T-cell (primary cell): ENCODE data around the gene BARX2. TPM values are rescaled to one million over a fixed set of nuclear protein-coding genes. Genes with fewer than 3 reads are reported as not detected.
A peak's percentile ranks its signal among the peaks of the same experiment; 100 is the strongest.
"Not testable (repeated sequence)": the region's sequence is repeated elsewhere in the genome, so short reads cannot be mapped to it uniquely, and the experiment has no call there.

Source experiments
- ATAC-seq, 4 experiments: fragments of 200-7000 bp in 3 of 4; fragments of 150-1000 bp in 1 of 4; cut with Tn5 transposase; replicated peaks in 1 of 4; 1 replicate in 3 of 4; 2 replicates in 1 of 4; pipeline ENCODE4 v1.10.0; 2021; ENCODE audit warnings: moderate library complexity in 3 of 4, mild to moderate bottlenecking in 2 of 4, moderate number of reproducible peaks in 1 of 4
- CTCF ChIA-PET, 2 donors: fragments of 300-600 bp; sonication (Branson Sonifier 250); formaldehyde crosslinking; loops; one replicate each; lab custom pipeline; 2022; ENCODE audit warnings: antibody characterized with exemption in 2 of 2; lab: Charles Lee
- POLR2A ChIA-PET, 2 donors: fragments of 300-600 bp; sonication (Branson Sonifier 250); formaldehyde crosslinking; loops; one replicate each; lab custom pipeline; 2022; ENCODE audit warnings: antibody characterized with exemption in 2 of 2; lab: Charles Lee
- DNase-seq, 35 experiments: peaks; one replicate each; pipeline versions ENCODE4 v3.0.0 to v3.0.0-alpha.2; 2013 to 2023
- H3K27ac ChIP-seq: one replicate; pipeline ENCODE4 v1.5.1; 2013; ENCODE audit warnings: low read length
- H3K27me3 ChIP-seq, 2 experiments: replicated peaks in 1 of 2; 1 replicate in 1 of 2; 2 replicates in 1 of 2; pipeline versions ENCODE4 v1.6.1 to v1.7.0; 2013; ENCODE audit warnings: low read length in 1 of 2, mixed read lengths in 1 of 2; ENCODE audit not compliant: control insufficient read depth in 2 of 2, insufficient read depth in 2 of 2; ENCODE audit errors: extremely low read depth in 1 of 2
- H3K36me3 ChIP-seq, 2 donors: 1 replicate in 1 of 2; 2 replicates in 1 of 2; pipeline versions ENCODE4 v1.6.1 to v1.7.0; 2013; ENCODE audit warnings: low read length in 1 of 2; ENCODE audit not compliant: control insufficient read depth in 2 of 2, insufficient read depth in 1 of 2; ENCODE audit errors: extremely low read depth in 1 of 2
- H3K4me1 ChIP-seq, 2 experiments: 1 replicate in 1 of 2; 2 replicates in 1 of 2; pipeline versions ENCODE4 v1.6.1 to v1.7.0; 2013; ENCODE audit warnings: low read length in 2 of 2, mixed read lengths in 1 of 2; ENCODE audit not compliant: insufficient read depth in 2 of 2, control insufficient read depth in 1 of 2; ENCODE audit errors: extremely low read depth in 1 of 2
- H3K4me3 ChIP-seq, 2 donors: 1 replicate in 1 of 2; 2 replicates in 1 of 2; pipeline versions ENCODE4 v1.5.1 to v1.7.0; 2013; ENCODE audit warnings: mild to moderate bottlenecking in 2 of 2, low read length in 1 of 2, moderate library complexity in 1 of 2; ENCODE audit not compliant: control insufficient read depth in 1 of 2; ENCODE audit errors: extremely low read depth in 1 of 2
- H3K9me3 ChIP-seq: 2 replicates; pipeline ENCODE4 v1.7.0; 2013
- H3K27ac Mint-ChIP-seq, 2 donors: one replicate each; pipeline ENCODE4 v1.8.0; 2020 to 2021; ENCODE audit warnings: mild to moderate bottlenecking in 2 of 2, mixed read lengths in 2 of 2
- H3K27me3 Mint-ChIP-seq, 2 donors: one replicate each; pipeline ENCODE4 v1.8.0; 2021 to 2022; ENCODE audit warnings: mixed read lengths in 2 of 2
- H3K36me3 Mint-ChIP-seq: one replicate; pipeline ENCODE4 v1.8.0; 2021; ENCODE audit warnings: mixed read lengths
- H3K4me1 Mint-ChIP-seq, 3 donors: one replicate each; pipeline ENCODE4 v1.8.0; 2020 to 2022; ENCODE audit warnings: mixed read lengths in 3 of 3, mild to moderate bottlenecking in 1 of 3
- H3K4me3 Mint-ChIP-seq, 3 donors: one replicate each; pipeline ENCODE4 v1.8.0; 2020 to 2022; ENCODE audit warnings: mild to moderate bottlenecking in 3 of 3, mixed read lengths in 3 of 3, moderate library complexity in 3 of 3
- H3K9me3 Mint-ChIP-seq, 3 donors: one replicate each; pipeline ENCODE4 v1.8.0; 2020 to 2022; ENCODE audit warnings: mixed read lengths in 3 of 3
- WGBS: methylation state at CpG from one replicate; pipeline ENCODE4 v1.1.5; 2013; ENCODE audit warnings: missing lambda C conversion rate; ENCODE audit not compliant: insufficient coverage; 5-methylcytosine and 5-hydroxymethylcytosine counted together
- total RNA-seq, 35 experiments: library from RNA in 6 of 35; stranded (reverse) in 6 of 35; fragments of 120-200 nt in 1 of 35; gene quantifications; one replicate each; pipeline versions ENCODE4 v1.2.1 to v1.2.4 and lab custom pipeline; 2013 to 2026

The BARX2 gene, protein sequence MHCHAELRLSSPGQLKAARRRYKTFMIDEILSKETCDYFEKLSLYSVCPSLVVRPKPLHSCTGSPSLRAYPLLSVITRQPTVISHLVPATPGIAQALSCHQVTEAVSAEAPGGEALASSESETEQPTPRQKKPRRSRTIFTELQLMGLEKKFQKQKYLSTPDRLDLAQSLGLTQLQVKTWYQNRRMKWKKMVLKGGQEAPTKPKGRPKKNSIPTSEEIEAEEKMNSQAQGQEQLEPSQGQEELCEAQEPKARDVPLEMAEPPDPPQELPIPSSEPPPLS
- not detected for total RNA-seq
- not detected for total RNA-seq (2013)
- total RNA-seq (lab: John Stamatoyannopoulos, UW): 0 to 0.24 (median 0) reads per million in 29 experiments

DNA sequence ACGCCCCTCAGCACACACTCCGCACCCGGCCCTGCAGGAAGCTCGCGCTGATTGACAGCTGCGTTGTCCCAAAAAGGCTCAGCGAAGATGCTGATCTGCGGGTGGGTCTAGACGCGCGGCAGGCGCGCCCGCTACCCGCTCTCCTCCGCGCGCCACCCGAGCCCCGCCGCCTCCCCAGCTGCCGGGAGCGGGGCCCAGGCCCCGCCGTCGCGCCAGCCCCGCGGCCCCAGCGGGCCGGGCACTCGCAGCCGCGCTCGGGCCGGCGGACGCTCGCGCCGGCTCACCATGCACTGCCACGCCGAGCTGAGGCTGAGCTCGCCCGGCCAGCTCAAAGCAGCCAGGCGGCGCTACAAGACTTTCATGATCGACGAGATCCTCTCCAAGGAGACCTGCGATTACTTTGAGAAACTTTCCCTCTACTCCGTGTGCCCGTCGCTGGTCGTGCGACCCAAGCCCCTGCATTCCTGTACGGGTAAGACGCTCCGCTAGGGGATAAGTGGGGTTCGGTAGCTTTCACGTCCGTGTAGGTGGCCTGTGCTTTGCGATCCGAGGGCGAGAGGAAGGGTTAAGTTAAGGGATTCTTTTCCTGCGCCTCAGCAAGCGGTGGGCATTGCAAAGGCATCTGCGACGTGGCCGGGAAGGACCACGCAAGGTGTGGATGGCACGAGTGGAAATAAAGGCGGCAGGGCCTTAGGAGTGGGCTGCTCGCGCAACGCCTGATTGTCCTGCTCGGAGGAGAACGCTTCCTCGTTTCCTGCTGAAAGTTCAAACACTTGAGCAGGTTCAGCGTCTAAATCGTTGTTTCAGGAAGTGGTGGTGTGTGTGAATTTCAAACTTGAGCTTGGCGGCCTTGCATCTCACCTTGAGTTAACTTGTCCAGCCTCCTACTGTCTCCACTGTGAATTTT, at the start of gene BARX2:
BARX2 (plus strand) TSS at position 98 of the 907 bp plus-strand sequence; CDS start at position 286, 188 bp downstream.
- H3K36me3 Mint-ChIP-seq: no peaks in the 10 kb centered on the region
- Histone ChIP-seq H3K4me1 (peaks cover 5 to 28% of the 10 kb centered on the region in 2 experiments), H3K4me3 (peak within 1 kb of the TSS in 1 of 2 donors; percentile 80), H3K36me3 (no peaks in the 10 kb centered on the region), H3K27me3 (peaks cover 29 to 45% of the 10 kb centered on the region in 2 experiments), H3K27ac (no peak within 1 kb of the TSS), H3K9me3 (no peaks in the 10 kb centered on the region)
- peaks cover 61 to 72% of the 10 kb centered on the region in 2 donors for H3K27me3 Mint-ChIP-seq
- WGBS: 4% methylated on average over 66 of the region's 81 CpGs
- ATAC-seq (peak; percentile 24 to 58 (median 44)), DNase-seq (peak in 1 of 35 experiments; percentile 4)
- no peak within 1 kb of the TSS for H3K27ac Mint-ChIP-seq
- no peaks in the 10 kb centered on the region for H3K9me3 Mint-ChIP-seq
- POLR2A ChIA-PET: no interaction called here
- peak within 1 kb of the TSS; percentile 64 to 78 (median 66) for H3K4me3 Mint-ChIP-seq
- CTCF ChIA-PET: no interaction called here
- H3K4me1 Mint-ChIP-seq: peaks cover 29 to 32% (median 30%) of the 10 kb centered on the region in 3 donors

DNA sequence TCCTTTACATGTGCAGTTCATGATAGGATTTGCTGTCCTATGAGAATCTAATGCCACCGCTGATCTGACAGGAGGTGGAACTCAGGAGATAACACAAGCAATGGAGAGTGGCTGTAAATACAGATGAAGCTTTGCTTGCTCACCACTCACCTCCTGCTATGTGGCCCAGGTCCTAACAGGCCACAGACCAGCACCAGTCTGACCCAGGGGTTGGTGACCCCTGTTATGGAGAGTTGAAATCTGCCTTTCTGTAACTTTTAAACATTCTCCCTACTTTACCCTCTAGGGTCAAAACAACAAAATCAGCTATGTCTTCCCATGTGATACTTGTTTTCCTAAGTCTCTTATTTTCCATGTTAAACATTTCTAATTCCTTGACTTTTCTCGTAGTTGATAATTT, 48.7 kb upstream of the BARX2 start:
- peaks cover 4% of the 10 kb centered on the region in 2 donors for H3K27me3 Mint-ChIP-seq
- Histone ChIP-seq H3K27ac (no peak overlapping the region), H3K27me3 (no peaks in the 10 kb centered on the region), H3K4me1 (no peaks in the 10 kb centered on the region), H3K36me3 (no peaks in the 10 kb centered on the region), H3K9me3 (no peaks in the 10 kb centered on the region), H3K4me3 (no peak overlapping the region)
- no CpG with 5 or more reads among the region's 2 CpGs for WGBS
- ATAC-seq (no peak), DNase-seq (no peak)
- peaks cover 0 to 5% (median 3%) of the 10 kb centered on the region in 3 donors for H3K4me1 Mint-ChIP-seq
- H3K36me3 Mint-ChIP-seq: no peaks in the 10 kb centered on the region
- POLR2A ChIA-PET: no interaction called here
- H3K27ac Mint-ChIP-seq: no peak overlapping the region
- H3K9me3 Mint-ChIP-seq: no peaks in the 10 kb centered on the region
- CTCF ChIA-PET: no interaction called here
- H3K4me3 Mint-ChIP-seq: no peak overlapping the region

DNA sequence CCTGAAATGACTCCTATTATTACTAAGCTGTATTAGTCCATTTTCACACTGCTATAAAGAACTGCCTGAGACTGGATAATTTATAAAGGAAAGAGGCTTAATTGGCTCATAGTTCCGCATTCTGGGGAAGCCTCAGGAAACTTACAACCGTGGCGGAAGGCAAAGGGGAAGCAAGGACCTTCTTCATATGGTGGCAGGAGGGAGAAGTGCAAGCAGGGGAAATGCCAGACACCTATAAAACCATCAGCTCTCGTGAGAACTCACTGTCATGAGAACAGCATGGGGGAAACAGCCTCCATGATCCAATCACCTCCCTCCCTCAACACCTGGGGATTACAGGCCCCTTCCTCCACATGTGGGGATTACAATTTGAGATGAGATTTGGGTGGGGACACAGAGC, 47.9 kb upstream of the BARX2 start:
- DNase-seq: peak in 1 of 35 experiments; percentile 6
- H3K36me3 ChIP-seq, H3K9me3 Mint-ChIP-seq, H3K9me3 ChIP-seq, POLR2A ChIA-PET, H3K4me1 Mint-ChIP-seq, H3K27ac Mint-ChIP-seq, H3K27me3 Mint-ChIP-seq, H3K4me3 Mint-ChIP-seq, H3K36me3 Mint-ChIP-seq, ATAC-seq, H3K27ac ChIP-seq, H3K27me3 ChIP-seq, H3K4me3 ChIP-seq, H3K4me1 ChIP-seq: not testable (repeated sequence)
- CTCF ChIA-PET: interaction anchor here in 1 of 2 donors (1.3 kb wide), 1 partner anchor 210 kb away, joined by 5 read pairs; no protein-coding TSS in a partner anchor
- WGBS: no CpG with 5 or more reads among the region's 4 CpGs

DNA sequence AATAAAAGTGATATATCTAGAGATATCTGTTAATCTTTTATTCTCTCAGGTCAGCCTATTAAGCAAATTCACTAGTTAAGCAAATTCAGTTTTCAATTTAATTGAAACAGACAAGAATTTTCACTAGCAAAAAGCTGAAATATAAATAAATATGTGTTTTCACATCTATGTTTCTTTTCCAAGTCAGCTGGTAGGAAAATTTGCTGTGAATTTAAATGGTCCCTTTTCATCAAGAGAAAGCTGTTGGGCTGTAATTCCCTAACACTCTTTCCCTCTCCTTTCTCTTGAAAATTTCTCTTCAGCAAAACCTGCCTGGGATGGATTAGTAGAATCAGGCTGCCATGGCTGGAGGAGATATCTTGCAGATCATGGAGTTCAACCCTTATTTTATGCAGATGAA, 46.9 kb upstream of the BARX2 start:
- Mint-ChIP-seq H3K4me3 (no peak overlapping the region), H3K4me1 (peaks cover 0 to 8% (median 6%) of the 10 kb centered on the region in 3 donors), H3K9me3 (no peaks in the 10 kb centered on the region), H3K27ac (no peak overlapping the region), H3K27me3 (peaks cover 4% of the 10 kb centered on the region in 2 donors), H3K36me3 (no peaks in the 10 kb centered on the region)
- ATAC-seq: no peak
- ChIA-PET CTCF (interaction anchor here in 1 of 2 donors (1.3 kb wide), 1 partner anchor 211 kb away, joined by 5 read pairs; no protein-coding TSS in a partner anchor), POLR2A (no interaction called here)
- H3K4me3 ChIP-seq: no peak overlapping the region
- H3K9me3 ChIP-seq: no peaks in the 10 kb centered on the region
- H3K27me3 ChIP-seq: no peaks in the 10 kb centered on the region
- no peak overlapping the region for H3K27ac ChIP-seq
- no peaks in the 10 kb centered on the region for H3K36me3 ChIP-seq
- no peaks in the 10 kb centered on the region for H3K4me1 ChIP-seq
- DNase-seq: no peak

DNA sequence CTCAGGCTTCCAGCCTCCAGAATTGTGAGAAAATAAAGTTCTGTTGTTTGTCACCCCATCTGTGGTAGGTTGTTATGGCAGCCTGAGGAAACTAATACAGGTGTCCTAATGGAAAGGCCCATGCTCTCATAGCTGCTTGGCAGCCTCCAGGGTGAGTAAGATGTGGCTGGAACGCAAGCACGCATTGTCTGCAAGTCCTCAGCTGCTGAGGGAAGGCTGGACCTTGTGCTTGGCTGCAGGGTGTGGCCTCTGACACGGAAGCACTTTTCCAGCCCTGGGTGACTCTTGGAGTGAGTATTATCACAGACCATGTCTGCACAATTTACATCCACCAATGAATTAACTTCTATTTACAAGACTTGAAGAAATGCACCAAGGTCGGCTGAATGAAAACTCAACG, 44.4 kb upstream of the BARX2 start:
- no peaks in the 10 kb centered on the region for H3K27me3 Mint-ChIP-seq
- CTCF ChIA-PET: interaction anchor here (0.6 to 2.1 kb wide), 5 partner anchors 16 to 213 kb away, joined by 3 to 13 read pairs (median 6); no protein-coding TSS in a partner anchor
- H3K4me3 Mint-ChIP-seq: no peak overlapping the region
- no peak overlapping the region for H3K4me3 ChIP-seq
- WGBS: no CpG with 5 or more reads among the region's 5 CpGs
- no peaks in the 10 kb centered on the region for H3K4me1 ChIP-seq
- H3K27ac Mint-ChIP-seq: no peak overlapping the region
- no peak overlapping the region for H3K27ac ChIP-seq
- no peaks in the 10 kb centered on the region for H3K36me3 ChIP-seq
- H3K4me1 Mint-ChIP-seq: peaks cover 0 to 8% (median 6%) of the 10 kb centered on the region in 3 donors
- DNase-seq: no peak
- H3K9me3 Mint-ChIP-seq: no peaks in the 10 kb centered on the region
- no peaks in the 10 kb centered on the region for H3K9me3 ChIP-seq
- POLR2A ChIA-PET: no interaction called here
- H3K36me3 Mint-ChIP-seq: no peaks in the 10 kb centered on the region
- no peak for ATAC-seq
- H3K27me3 ChIP-seq: no peaks in the 10 kb centered on the region

DNA sequence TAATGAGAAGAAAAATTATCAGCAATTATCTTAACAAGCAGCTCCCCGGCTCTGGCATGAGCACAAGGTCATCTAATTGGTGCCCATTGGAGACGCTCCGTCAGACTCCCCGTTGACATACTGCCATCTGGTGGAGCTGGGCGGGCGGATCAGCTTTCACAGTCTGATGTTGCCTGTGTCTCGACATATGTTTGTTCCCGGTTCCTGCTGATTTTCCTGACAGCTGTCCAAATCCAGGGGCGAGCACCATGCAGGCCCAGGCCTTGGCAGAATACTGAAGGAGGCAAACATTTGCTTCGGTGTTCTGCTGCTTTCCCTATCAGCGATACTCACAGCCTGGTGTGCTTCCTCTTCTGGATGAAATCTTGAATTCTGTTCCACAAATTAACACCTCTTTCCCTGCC, 43.8 kb upstream of the BARX2 start:
- no peaks in the 10 kb centered on the region for H3K36me3 Mint-ChIP-seq
- DNase-seq: peak in 34 of 35 experiments; percentile 12 to 69 (median 42)
- no peak overlapping the region for H3K4me3 Mint-ChIP-seq
- peak; percentile 58 to 77 (median 64) for ATAC-seq
- 6% methylated on average over 11 of the region's 11 CpGs for WGBS
- H3K4me3 ChIP-seq: no peak overlapping the region
- ChIA-PET POLR2A (no interaction called here), CTCF (interaction anchor here (0.6 to 2.1 kb wide), 6 partner anchors 17 to 1174 kb away, joined by 3 to 13 read pairs (median 5); no protein-coding TSS in a partner anchor)
- H3K4me1 Mint-ChIP-seq: peaks cover 0 to 8% (median 6%) of the 10 kb centered on the region in 3 donors
- peak overlapping the region in 1 of 2 donors; percentile 59 for H3K27ac Mint-ChIP-seq
- no peaks in the 10 kb centered on the region for H3K27me3 ChIP-seq
- H3K9me3 Mint-ChIP-seq: no peaks in the 10 kb centered on the region
- H3K27me3 Mint-ChIP-seq: no peaks in the 10 kb centered on the region
- H3K36me3 ChIP-seq: no peaks in the 10 kb centered on the region
- H3K9me3 ChIP-seq: no peaks in the 10 kb centered on the region
- H3K27ac ChIP-seq: no peak overlapping the region
- H3K4me1 ChIP-seq: no peaks in the 10 kb centered on the region
